ENCODE data around the gene SHMT1. TPM values are rescaled to one million over a fixed set of nuclear protein-coding genes. Genes with fewer than 3 reads are reported as not detected.

SHMT1 gene
- total RNA-seq, 1 donor from 2014 or later: 27.8 TPM

DNA sequence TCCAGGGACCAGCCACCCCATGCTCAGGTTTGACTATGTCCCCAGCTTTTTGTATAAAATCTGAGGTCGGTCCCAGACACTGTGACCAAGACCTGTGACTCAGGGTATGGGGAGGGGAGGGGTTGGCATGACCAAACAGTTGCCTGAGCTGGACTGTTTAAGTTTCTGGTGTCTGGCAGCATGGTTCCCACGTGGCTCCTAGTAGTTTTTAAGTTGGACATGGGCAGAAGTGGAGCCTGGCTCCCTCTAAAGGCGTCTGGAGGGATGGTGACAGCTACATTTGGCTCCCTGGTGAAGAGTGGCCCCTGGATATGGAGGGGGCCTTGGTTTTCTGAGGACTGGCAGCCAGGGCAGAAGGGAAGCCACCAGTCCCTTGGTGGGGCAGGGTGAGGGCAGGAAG is 40.3 kb downstream of the SHMT1 start:
- no peak overlapping the region for H3K27ac ChIP-seq
- H3K4me1 ChIP-seq: peaks cover 28% of the 10 kb centered on the region
- TF ChIP-seq, protein P1, sequence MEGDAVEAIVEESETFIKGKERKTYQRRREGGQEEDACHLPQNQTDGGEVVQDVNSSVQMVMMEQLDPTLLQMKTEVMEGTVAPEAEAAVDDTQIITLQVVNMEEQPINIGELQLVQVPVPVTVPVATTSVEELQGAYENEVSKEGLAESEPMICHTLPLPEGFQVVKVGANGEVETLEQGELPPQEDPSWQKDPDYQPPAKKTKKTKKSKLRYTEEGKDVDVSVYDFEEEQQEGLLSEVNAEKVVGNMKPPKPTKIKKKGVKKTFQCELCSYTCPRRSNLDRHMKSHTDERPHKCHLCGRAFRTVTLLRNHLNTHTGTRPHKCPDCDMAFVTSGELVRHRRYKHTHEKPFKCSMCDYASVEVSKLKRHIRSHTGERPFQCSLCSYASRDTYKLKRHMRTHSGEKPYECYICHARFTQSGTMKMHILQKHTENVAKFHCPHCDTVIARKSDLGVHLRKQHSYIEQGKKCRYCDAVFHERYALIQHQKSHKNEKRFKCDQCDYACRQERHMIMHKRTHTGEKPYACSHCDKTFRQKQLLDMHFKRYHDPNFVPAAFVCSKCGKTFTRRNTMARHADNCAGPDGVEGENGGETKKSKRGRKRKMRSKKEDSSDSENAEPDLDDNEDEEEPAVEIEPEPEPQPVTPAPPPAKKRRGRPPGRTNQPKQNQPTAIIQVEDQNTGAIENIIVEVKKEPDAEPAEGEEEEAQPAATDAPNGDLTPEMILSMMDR (IDR thresholded peaks at IDR 0.05): no peak
- H3K4me3 ChIP-seq: no peak overlapping the region
- H3K36me3 ChIP-seq: peaks cover 86% of the 10 kb centered on the region
- ATAC-seq (no peak), DNase-seq (no peak)
- no peaks in the 10 kb centered on the region for H3K9me3 ChIP-seq
- H3K27me3 ChIP-seq: no peaks in the 10 kb centered on the region
- intact Hi-C loops (cut with DNase I): no loop called here

DNA sequence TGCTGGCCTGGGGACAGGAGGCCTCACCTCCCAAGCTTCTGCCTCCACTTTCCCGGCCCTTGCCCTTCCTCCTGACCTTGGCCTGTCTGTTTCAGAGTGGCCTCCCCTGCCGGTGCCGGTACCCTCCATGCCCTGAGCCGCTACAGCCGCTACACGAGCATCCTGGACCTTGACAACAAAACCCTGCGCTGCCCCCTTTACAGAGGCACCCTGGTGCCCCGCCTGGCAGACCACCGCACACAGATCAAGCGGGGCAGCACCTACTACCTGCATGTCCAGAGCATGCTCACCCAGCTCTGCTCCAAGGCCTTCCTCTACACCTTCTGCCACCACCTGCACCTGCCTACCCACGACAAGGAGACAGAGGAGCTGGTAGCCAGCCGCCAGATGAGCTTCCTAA is 40.8 kb downstream of the SHMT1 start:
- TF ChIP-seq, protein P1 (IDR thresholded peaks at IDR 0.05): no peak
- intact Hi-C loops (cut with DNase I): no loop called here
- Histone ChIP-seq H3K4me1 (peaks cover 32% of the 10 kb centered on the region), H3K36me3 (peaks cover 86% of the 10 kb centered on the region), H3K27ac (no peak overlapping the region), H3K4me3 (no peak overlapping the region), H3K27me3 (no peaks in the 10 kb centered on the region), H3K9me3 (no peaks in the 10 kb centered on the region)
- ATAC-seq (no peak), DNase-seq (no peak)

DNA sequence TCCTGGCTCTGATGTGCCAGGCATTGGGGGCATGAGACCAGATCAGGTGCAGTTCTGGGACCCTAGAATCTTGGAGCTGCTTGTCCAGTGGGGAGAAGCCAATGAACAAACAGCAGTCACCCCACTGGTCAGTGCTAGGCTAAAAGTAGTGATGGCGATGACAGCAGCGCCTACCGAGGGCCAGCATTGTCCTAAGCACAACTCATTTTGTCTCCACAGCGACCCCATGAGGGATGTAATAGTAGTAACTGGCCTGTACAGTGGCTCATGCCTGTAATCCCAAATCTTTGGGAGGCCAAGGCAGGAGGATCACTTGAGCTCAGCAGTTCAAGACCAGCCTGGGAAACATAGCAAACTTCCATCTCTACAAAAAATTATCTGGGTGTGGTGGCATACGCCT is 42.0 kb downstream of the SHMT1 start:
- peaks cover 86% of the 10 kb centered on the region for H3K36me3 ChIP-seq
- no peaks in the 10 kb centered on the region for H3K27me3 ChIP-seq
- H3K4me3 ChIP-seq: no peak overlapping the region
- TF ChIP-seq, protein P1 (IDR thresholded peaks at IDR 0.05): peak; percentile 12
- H3K9me3 ChIP-seq: no peaks in the 10 kb centered on the region
- DNase-seq: no peak
- intact Hi-C loops (cut with DNase I): no loop called here
- H3K4me1 ChIP-seq: peaks cover 45% of the 10 kb centered on the region
- H3K27ac ChIP-seq: no peak overlapping the region
- peak; percentile 13 for ATAC-seq

DNA sequence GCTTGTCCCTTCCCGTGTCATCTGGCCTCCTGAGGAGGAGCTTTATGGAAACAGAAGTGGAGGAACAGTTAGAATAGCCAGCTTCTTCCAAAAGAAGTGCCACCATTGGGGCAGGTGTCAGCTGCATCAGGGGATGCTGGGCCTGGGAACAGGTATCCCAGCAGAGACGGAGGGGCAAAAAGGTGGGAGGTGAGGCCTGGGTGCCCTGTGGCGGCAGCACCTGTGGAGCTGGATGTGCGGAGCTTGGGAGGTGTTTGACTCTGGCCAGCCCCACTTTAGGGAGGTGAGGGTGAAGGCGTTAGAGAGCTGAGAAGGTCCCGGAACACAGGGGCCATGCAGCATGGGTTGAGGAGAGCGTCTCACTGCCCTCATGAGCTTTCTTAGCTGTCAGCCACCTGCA is 43.0 kb downstream of the SHMT1 start:
- peaks cover 51% of the 10 kb centered on the region for H3K4me1 ChIP-seq
- TF ChIP-seq, protein P1 (IDR thresholded peaks at IDR 0.05): no peak
- peaks cover 76% of the 10 kb centered on the region for H3K36me3 ChIP-seq
- H3K4me3 ChIP-seq: no peak overlapping the region
- no peaks in the 10 kb centered on the region for H3K9me3 ChIP-seq
- no peak overlapping the region for H3K27ac ChIP-seq
- intact Hi-C loops (cut with DNase I): no loop called here
- H3K27me3 ChIP-seq: no peaks in the 10 kb centered on the region
- ATAC-seq: no peak
- no peak for DNase-seq

DNA sequence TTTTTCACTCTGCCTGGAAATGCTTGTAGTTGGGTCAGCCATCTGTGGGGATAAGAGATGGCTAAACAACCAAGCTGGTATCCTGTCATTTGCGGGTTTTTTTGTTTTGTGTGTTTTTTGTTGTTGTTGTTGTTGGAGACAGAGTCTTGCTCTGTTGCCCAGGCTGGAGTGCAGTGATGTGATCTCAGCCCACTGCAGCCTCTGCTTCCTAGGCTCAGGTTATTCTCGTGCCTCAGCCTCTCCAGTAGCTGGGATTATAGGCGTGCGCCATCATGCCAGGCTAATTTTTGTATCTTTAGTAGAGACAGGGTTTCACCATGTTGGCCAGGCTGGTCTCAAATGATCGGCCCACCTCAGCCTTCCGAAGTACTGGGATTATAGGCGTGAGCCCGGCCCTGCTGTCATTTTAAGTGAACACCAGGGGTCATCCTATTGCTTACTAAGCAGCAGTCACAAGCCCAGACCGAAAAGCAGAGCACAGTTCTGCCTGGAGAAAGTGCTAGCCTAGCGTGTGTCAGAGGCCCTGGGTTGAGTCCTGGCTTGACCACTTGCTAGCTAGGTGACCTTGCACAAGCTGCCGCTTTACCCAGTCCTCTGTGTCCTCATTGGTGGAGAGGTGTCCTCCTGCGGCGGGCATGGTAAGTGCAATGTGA is 43.6 kb downstream of the SHMT1 start:
- intact Hi-C loops (cut with DNase I): no loop called here
- ATAC-seq (no peak), DNase-seq (no peak)
- no peak overlapping the region for H3K4me3 ChIP-seq
- H3K36me3 ChIP-seq: peaks cover 70% of the 10 kb centered on the region
- TF ChIP-seq, protein P1 (IDR thresholded peaks at IDR 0.05): peak; percentile 27
- H3K9me3 ChIP-seq: no peaks in the 10 kb centered on the region
- H3K27me3 ChIP-seq: no peaks in the 10 kb centered on the region
- H3K27ac ChIP-seq: no peak overlapping the region
- H3K4me1 ChIP-seq: peaks cover 51% of the 10 kb centered on the region

All from upper lobe of right lung (tissue), 1 donor.